HepG2 (cell line): ENCODE data around the gene BPHL. TPM values are rescaled to one million over a fixed set of nuclear protein-coding genes. Genes with fewer than 3 reads are reported as not detected.

Source experiments
- ATAC-seq: fragments of 200-7000 bp; cut with Tn5 transposase; 3 replicates; pipeline ENCODE4 v1.9.1; 2020; ENCODE audit warnings: mild to moderate bottlenecking, moderate library complexity
- BruUV-seq: library from RNA; stranded (reverse); fragments of 400-500 nt; replicated peaks from 2 replicates; lab custom pipeline; 2021; lab: Mats Ljungman, UMichigan
- CTCF ChIA-PET: fragments of 300-600 bp; formaldehyde crosslinking; extraction: SDS; loops from one replicate; lab custom pipeline; 2021; ENCODE audit warnings: low total read pairs, inconsistent platforms, low intra/inter-chr PET ratio; lab: Yijun Ruan, JAX
- POLR2A ChIA-PET: fragments of 350-600 bp; sonication (Branson Sonifier 250); formaldehyde crosslinking; loops from one replicate; lab custom pipeline; 2020; ENCODE audit warnings: antibody characterized with exemption, inconsistent platforms; lab: Yijun Ruan, JAX
- DNase-seq: peaks from one replicate; pipeline ENCODE4 v3.0.0-alpha.2; 2015; ENCODE audit warnings: low spot score
- FAIRE-seq: peaks from 3 replicates; lab custom pipeline; 2011; peaks lifted over from hg19 to GRCh38; lab: Jason Lieb, UNC
- H2AFZ ChIP-seq: one replicate; pipeline ENCODE4 v1.6.1; 2011; ENCODE audit warnings: low read length, inconsistent platforms
- H3K27ac ChIP-seq: fragments of 300-600 bp; 3 replicates; pipeline ENCODE4 v1.8.0; 2011; ENCODE audit warnings: mixed run types, mild to moderate bottlenecking, mixed read lengths, low read length, inconsistent platforms; ENCODE audit not compliant: insufficient read depth; ENCODE audit errors: extremely low read length
- H3K27me3 ChIP-seq, 2 experiments: fragments of 200-600 bp in 1 of 2; 2 replicates in 1 of 2; 3 replicates in 1 of 2; pipeline versions ENCODE4 v1.6.0 to v1.8.0; 2011; ENCODE audit warnings: low read length in 2 of 2, mild to moderate bottlenecking in 2 of 2, moderate library complexity in 2 of 2, inconsistent platforms in 1 of 2; ENCODE audit not compliant: insufficient read depth in 2 of 2, control insufficient read depth in 1 of 2
- H3K36me3 ChIP-seq, 2 experiments: fragments of 200-600 bp in 1 of 2; replicated peaks in 1 of 2; 2 replicates in 1 of 2; 3 replicates in 1 of 2; pipeline versions ENCODE4 v1.5.1 to v1.8.0; 2011; ENCODE audit warnings: low read length in 2 of 2, inconsistent platforms in 1 of 2; ENCODE audit not compliant: insufficient read depth in 2 of 2, control insufficient read depth in 1 of 2
- H3K4me1 ChIP-seq: 2 replicates; pipeline ENCODE4 v1.5.1; 2012; ENCODE audit warnings: low read length, inconsistent platforms; ENCODE audit not compliant: insufficient read depth
- H3K4me2 ChIP-seq: 2 replicates; pipeline ENCODE4 v1.6.0; 2011; ENCODE audit warnings: low read depth, low read length, inconsistent platforms
- H3K4me3 ChIP-seq, 3 experiments: fragments of 200-600 bp in 1 of 3; sonication (generic), shearing (Covaris generic) in 1 of 3; replicated peaks in 1 of 3; 2 replicates each; pipeline ENCODE4 v1.5.1; 2011 to 2016; ENCODE audit warnings: low read length in 3 of 3, inconsistent platforms in 2 of 3, low read depth in 2 of 3, mild to moderate bottlenecking in 2 of 3, control low read depth in 1 of 3, mixed read lengths in 1 of 3; ENCODE audit not compliant: insufficient read depth in 1 of 3
- H3K79me2 ChIP-seq: one replicate; pipeline ENCODE4 v1.6.1; 2011; ENCODE audit warnings: low read length, inconsistent platforms; ENCODE audit not compliant: insufficient read depth
- H3K9ac ChIP-seq: 2 replicates; pipeline ENCODE4 v1.6.0; 2011; ENCODE audit warnings: mild to moderate bottlenecking, low read depth, low read length, inconsistent platforms; ENCODE audit not compliant: insufficient read depth
- H3K9me3 ChIP-seq: 2 replicates; pipeline ENCODE4 v1.5.1; 2012; ENCODE audit warnings: mild to moderate bottlenecking, low read length
- H4K20me1 ChIP-seq: 2 replicates; pipeline ENCODE4 v1.6.0; 2011; ENCODE audit warnings: inconsistent platforms, mild to moderate bottlenecking, low read length, moderate library complexity; ENCODE audit not compliant: insufficient read depth
- BORCS8-MEF2B ChIP-seq: sonication (generic); formaldehyde crosslinking; IDR thresholded peaks from 2 replicates; pipeline ENCODE4 v1.8.0; 2022; ENCODE audit warnings: mild to moderate bottlenecking, missing genetic modification reagents
- HDAC1 ChIP-seq: sonication (generic); formaldehyde crosslinking; IDR thresholded peaks from 2 replicates; pipeline ENCODE4 v1.5.1; 2020; ENCODE audit warnings: mild to moderate bottlenecking, missing genetic modification reagents
- HOXD1 ChIP-seq: sonication (generic); formaldehyde crosslinking; IDR thresholded peaks from 2 replicates; pipeline ENCODE4 v1.5.0; 2020; ENCODE audit warnings: missing genetic modification reagents
- MYNN ChIP-seq: sonication (generic); formaldehyde crosslinking; IDR thresholded peaks from 2 replicates; pipeline ENCODE4 v1.4.0; 2020; ENCODE audit warnings: mild to moderate bottlenecking, low read depth, missing genetic modification reagents
- POGZ ChIP-seq: sonication (generic); formaldehyde crosslinking; IDR thresholded peaks from 2 replicates; pipeline ENCODE4 v1.4.0; 2020; ENCODE audit warnings: mild to moderate bottlenecking, missing genetic modification reagents
- SNRNP70 ChIP-seq: fragments of 200-400 bp; formaldehyde crosslinking; IDR thresholded peaks from 2 replicates; pipeline ENCODE4 v1.6.1; 2017; ENCODE audit warnings: mild to moderate bottlenecking, low read depth, low read length, moderate library complexity
- ZBTB3 ChIP-seq: sonication (generic); formaldehyde crosslinking; IDR thresholded peaks from 2 replicates; pipeline ENCODE4 v1.4.0; 2020; ENCODE audit warnings: low read depth, mild to moderate bottlenecking, moderate library complexity, missing genetic modification reagents, borderline replicate concordance
- ZNF30 ChIP-seq: sonication (generic); formaldehyde crosslinking; IDR thresholded peaks from 2 replicates; pipeline ENCODE4 v1.5.0; 2020; ENCODE audit warnings: mild to moderate bottlenecking, missing genetic modification reagents
- ZNF549 ChIP-seq: sonication (generic); formaldehyde crosslinking; IDR thresholded peaks from 2 replicates; pipeline ENCODE4 v1.5.0; 2020; ENCODE audit warnings: missing genetic modification reagents
- ZNF607 ChIP-seq: sonication (generic); formaldehyde crosslinking; IDR thresholded peaks from 2 replicates; pipeline ENCODE4 v1.5.1; 2020; ENCODE audit warnings: missing genetic modification reagents, mild to moderate bottlenecking, borderline replicate concordance
- WGBS: methylation state at CpG from one replicate; pipeline ENCODE4 v1.1.6; 2017; ENCODE audit warnings: low lambda C conversion rate; 5-methylcytosine and 5-hydroxymethylcytosine counted together
- in situ Hi-C: cut with HindIII; loops from 2 replicates; pipeline ENCODE4 v1.10.0; 2017; ENCODE audit warnings: low pct_unique_long_range_greater_than_20kb; ENCODE audit not compliant: extremely low pct_ligation_motif_present
- intact Hi-C: fragments of 100-400 bp; cut with micrococcal nuclease; formaldehyde crosslinking; loops from one replicate; pipeline ENCODE4 v1.10.0; 2022; ENCODE audit not compliant: unreplicated experiment
- polyA plus RNA-seq, 8 experiments: library from polyadenylated mRNA; depleted of rRNA in 3 of 8; stranded (reverse) in 7 of 8; unstranded in 1 of 8; fragments of >200 nt; fragmentation: Illumina TruSeq in 4 of 8; extraction: Trizol in 4 of 8; gene quantifications; 2 replicates each; pipeline versions ENCODE4 v1.2.1 to v1.2.3, GENCODE V29; 2011 to 2016; ENCODE audit warnings: low read depth in 4 of 8, missing spikeins in 1 of 8, mixed read lengths in 1 of 8; ENCODE audit not compliant: insufficient read depth in 1 of 8
- total RNA-seq, 5 experiments: library from RNA; depleted of rRNA; stranded (reverse); fragments of >200 nt; fragmentation: Illumina TruSeq; extraction: Trizol; gene quantifications; 2 replicates each; pipeline ENCODE4 v1.2.3, GENCODE V29; 2016; ENCODE audit warnings: low read depth in 1 of 5
- TF ChIP-seq, protein P1 (sequence below): IDR thresholded peaks from 2 replicates; pipeline ENCODE4 v1.6.1; 2016; ENCODE audit warnings: missing compliant biosample characterization, missing genetic modification reagents, borderline replicate concordance
- TF ChIP-seq, protein P2 (sequence below): sonication (generic); formaldehyde crosslinking; conservative IDR thresholded peaks from 2 replicates; pipeline ENCODE4 v1.4.0; 2020; ENCODE audit warnings: missing genetic modification reagents
- TF ChIP-seq, protein P3 (sequence below): IDR thresholded peaks from 2 replicates; pipeline ENCODE4 v1.4.0; 2020; ENCODE audit warnings: mild to moderate bottlenecking, missing genetic modification reagents
- TF ChIP-seq, protein P4 (sequence below): sonication (generic); formaldehyde crosslinking; IDR thresholded peaks from 2 replicates; pipeline ENCODE4 v1.5.1; 2020; ENCODE audit warnings: mild to moderate bottlenecking, missing genetic modification reagents, moderate library complexity

Gene BPHL
- total and polyA plus RNA-seq, 2 of the 13 experiments (the other 11 are each of a cell fraction or from before 2014, with no cell fraction given): 37.8 to 39.5 TPM

DNA sequence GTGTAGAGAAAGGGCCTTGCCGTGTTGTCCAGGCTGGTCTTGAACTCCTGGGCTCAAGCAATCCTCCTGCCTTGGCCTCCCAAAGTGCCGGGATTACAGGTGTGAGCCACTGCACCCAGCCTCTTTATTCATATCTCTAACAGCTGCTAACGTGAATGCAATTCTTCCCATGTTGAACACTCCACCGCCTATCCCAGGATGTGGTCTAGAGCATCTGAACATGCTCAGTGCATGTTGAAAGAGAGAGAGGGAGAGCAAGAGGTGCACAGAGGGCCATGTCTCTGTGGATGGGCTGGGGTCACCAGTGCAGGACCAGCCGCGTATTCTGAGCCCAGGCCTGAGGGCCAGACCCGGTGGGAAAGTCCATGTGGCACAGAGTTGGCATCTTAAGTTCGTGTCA lies 26.1 kb downstream of the BPHL start:
- TF ChIP-seq, protein P1, sequence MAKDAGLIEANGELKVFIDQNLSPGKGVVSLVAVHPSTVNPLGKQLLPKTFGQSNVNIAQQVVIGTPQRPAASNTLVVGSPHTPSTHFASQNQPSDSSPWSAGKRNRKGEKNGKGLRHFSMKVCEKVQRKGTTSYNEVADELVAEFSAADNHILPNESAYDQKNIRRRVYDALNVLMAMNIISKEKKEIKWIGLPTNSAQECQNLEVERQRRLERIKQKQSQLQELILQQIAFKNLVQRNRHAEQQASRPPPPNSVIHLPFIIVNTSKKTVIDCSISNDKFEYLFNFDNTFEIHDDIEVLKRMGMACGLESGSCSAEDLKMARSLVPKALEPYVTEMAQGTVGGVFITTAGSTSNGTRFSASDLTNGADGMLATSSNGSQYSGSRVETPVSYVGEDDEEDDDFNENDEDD: no peak
- TF ChIP-seq ZNF607 (CRISPR knock-in tag): no peak
- TF ChIP-seq ZNF549 (CRISPR knock-in tag): no peak
- TF ChIP-seq, protein P2, sequence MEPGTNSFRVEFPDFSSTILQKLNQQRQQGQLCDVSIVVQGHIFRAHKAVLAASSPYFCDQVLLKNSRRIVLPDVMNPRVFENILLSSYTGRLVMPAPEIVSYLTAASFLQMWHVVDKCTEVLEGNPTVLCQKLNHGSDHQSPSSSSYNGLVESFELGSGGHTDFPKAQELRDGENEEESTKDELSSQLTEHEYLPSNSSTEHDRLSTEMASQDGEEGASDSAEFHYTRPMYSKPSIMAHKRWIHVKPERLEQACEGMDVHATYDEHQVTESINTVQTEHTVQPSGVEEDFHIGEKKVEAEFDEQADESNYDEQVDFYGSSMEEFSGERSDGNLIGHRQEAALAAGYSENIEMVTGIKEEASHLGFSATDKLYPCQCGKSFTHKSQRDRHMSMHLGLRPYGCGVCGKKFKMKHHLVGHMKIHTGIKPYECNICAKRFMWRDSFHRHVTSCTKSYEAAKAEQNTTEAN (CRISPR knock-in tag): no peak
- 0 out of 2 replicates have a peak, but pooled peaks have one; percentile 31 for TF ChIP-seq BORCS8-MEF2B (CRISPR knock-in tag)
- TF ChIP-seq, protein P3, sequence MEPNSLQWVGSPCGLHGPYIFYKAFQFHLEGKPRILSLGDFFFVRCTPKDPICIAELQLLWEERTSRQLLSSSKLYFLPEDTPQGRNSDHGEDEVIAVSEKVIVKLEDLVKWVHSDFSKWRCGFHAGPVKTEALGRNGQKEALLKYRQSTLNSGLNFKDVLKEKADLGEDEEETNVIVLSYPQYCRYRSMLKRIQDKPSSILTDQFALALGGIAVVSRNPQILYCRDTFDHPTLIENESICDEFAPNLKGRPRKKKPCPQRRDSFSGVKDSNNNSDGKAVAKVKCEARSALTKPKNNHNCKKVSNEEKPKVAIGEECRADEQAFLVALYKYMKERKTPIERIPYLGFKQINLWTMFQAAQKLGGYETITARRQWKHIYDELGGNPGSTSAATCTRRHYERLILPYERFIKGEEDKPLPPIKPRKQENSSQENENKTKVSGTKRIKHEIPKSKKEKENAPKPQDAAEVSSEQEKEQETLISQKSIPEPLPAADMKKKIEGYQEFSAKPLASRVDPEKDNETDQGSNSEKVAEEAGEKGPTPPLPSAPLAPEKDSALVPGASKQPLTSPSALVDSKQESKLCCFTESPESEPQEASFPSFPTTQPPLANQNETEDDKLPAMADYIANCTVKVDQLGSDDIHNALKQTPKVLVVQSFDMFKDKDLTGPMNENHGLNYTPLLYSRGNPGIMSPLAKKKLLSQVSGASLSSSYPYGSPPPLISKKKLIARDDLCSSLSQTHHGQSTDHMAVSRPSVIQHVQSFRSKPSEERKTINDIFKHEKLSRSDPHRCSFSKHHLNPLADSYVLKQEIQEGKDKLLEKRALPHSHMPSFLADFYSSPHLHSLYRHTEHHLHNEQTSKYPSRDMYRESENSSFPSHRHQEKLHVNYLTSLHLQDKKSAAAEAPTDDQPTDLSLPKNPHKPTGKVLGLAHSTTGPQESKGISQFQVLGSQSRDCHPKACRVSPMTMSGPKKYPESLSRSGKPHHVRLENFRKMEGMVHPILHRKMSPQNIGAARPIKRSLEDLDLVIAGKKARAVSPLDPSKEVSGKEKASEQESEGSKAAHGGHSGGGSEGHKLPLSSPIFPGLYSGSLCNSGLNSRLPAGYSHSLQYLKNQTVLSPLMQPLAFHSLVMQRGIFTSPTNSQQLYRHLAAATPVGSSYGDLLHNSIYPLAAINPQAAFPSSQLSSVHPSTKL: no peak
- TF ChIP-seq, protein P4, sequence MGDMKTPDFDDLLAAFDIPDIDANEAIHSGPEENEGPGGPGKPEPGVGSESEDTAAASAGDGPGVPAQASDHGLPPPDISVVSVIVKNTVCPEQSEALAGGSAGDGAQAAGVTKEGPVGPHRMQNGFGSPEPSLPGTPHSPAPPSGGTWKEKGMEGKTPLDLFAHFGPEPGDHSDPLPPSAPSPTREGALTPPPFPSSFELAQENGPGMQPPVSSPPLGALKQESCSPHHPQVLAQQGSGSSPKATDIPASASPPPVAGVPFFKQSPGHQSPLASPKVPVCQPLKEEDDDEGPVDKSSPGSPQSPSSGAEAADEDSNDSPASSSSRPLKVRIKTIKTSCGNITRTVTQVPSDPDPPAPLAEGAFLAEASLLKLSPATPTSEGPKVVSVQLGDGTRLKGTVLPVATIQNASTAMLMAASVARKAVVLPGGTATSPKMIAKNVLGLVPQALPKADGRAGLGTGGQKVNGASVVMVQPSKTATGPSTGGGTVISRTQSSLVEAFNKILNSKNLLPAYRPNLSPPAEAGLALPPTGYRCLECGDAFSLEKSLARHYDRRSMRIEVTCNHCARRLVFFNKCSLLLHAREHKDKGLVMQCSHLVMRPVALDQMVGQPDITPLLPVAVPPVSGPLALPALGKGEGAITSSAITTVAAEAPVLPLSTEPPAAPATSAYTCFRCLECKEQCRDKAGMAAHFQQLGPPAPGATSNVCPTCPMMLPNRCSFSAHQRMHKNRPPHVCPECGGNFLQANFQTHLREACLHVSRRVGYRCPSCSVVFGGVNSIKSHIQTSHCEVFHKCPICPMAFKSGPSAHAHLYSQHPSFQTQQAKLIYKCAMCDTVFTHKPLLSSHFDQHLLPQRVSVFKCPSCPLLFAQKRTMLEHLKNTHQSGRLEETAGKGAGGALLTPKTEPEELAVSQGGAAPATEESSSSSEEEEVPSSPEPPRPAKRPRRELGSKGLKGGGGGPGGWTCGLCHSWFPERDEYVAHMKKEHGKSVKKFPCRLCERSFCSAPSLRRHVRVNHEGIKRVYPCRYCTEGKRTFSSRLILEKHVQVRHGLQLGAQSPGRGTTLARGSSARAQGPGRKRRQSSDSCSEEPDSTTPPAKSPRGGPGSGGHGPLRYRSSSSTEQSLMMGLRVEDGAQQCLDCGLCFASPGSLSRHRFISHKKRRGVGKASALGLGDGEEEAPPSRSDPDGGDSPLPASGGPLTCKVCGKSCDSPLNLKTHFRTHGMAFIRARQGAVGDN (CRISPR knock-in tag): 0 out of 2 replicates have a peak, but pooled peaks have one; percentile 10
- no peak for TF ChIP-seq POGZ (CRISPR knock-in tag)
- TF ChIP-seq ZBTB3 (CRISPR knock-in tag): no peak
- TF ChIP-seq MYNN (CRISPR knock-in tag): no peak
- TF ChIP-seq HDAC1 (CRISPR knock-in tag): no peak
- TF ChIP-seq SNRNP70: no peak
- no peak for TF ChIP-seq HOXD1 (CRISPR knock-in tag)
- no peak for TF ChIP-seq ZNF30 (CRISPR knock-in tag)
- POLR2A ChIA-PET: no interaction called here
- Histone ChIP-seq H3K4me3 (no peak overlapping the region), H2AFZ (no peak overlapping the region), H4K20me1 (no peaks in the 10 kb centered on the region), H3K36me3 (peaks cover 11 to 31% of the 10 kb centered on the region in 2 experiments), H3K9me3 (no peaks in the 10 kb centered on the region), H3K4me2 (no peak overlapping the region), H3K9ac (no peak overlapping the region), H3K79me2 (no peaks in the 10 kb centered on the region), H3K4me1 (peaks cover 15% of the 10 kb centered on the region), H3K27me3 (no peaks in the 10 kb centered on the region), H3K27ac (no peak overlapping the region)
- intact Hi-C loops: no loop called here
- no TSS peak for BruUV-seq
- CTCF ChIA-PET: no interaction called here
- in situ Hi-C loops: no loop called here
- no peak for DNase-seq
- WGBS: 84% methylated on average over 8 of the region's 8 CpGs
- no peak for FAIRE-seq
- ATAC-seq: peak; percentile 26; the same call in 2 of the 3 replicates
